Ectodermal cell (in vitro differentiated cells): Measurements from ENCODE around the gene KMT2A.
"Not testable (repeated sequence)": the region's sequence is repeated elsewhere in the genome, so short reads cannot be mapped to it uniquely, and the experiment has no call there.

Source experiments
- H3K27ac ChIP-seq: 2 replicates; pipeline ENCODE4 v1.7.0; 2013; ENCODE audit warnings: mild to moderate bottlenecking, low read depth, low read length; ENCODE audit not compliant: insufficient read depth, poor library complexity, severe bottlenecking
- H3K27me3 ChIP-seq: 2 replicates; pipeline ENCODE4 v1.7.0; 2013; ENCODE audit warnings: mild to moderate bottlenecking, low read length; ENCODE audit not compliant: insufficient read depth, control insufficient read depth, poor library complexity, severe bottlenecking
- H3K36me3 ChIP-seq: one replicate; pipeline ENCODE4 v1.7.0; 2013; ENCODE audit warnings: low read length; ENCODE audit not compliant: control insufficient read depth, insufficient read depth
- H3K4me1 ChIP-seq: one replicate; pipeline ENCODE4 v1.7.0; 2013; ENCODE audit warnings: low read length; ENCODE audit not compliant: control insufficient read depth, insufficient read depth
- H3K4me3 ChIP-seq: 2 replicates; pipeline ENCODE4 v1.7.0; 2013; ENCODE audit warnings: low read depth, low read length, control low read depth; ENCODE audit not compliant: insufficient read depth
- H3K9me3 ChIP-seq: 2 replicates; pipeline ENCODE4 v1.7.0; 2013; ENCODE audit warnings: mild to moderate bottlenecking, low read length, moderate library complexity; ENCODE audit not compliant: control insufficient read depth
- WGBS, 2 experiments: methylation state at CpG; one replicate each; pipeline ENCODE4 v1.1.7; 2013; ENCODE audit warnings: missing lambda C conversion rate in 2 of 2; 5-methylcytosine and 5-hydroxymethylcytosine counted together

The KMT2A gene

GRCh38 chr11:118547132-118547531 is 110.8 kb downstream of the KMT2A start:
- Histone ChIP-seq H3K27me3 (no peaks in the 10 kb centered on the region), H3K9me3 (no peaks in the 10 kb centered on the region)
- WGBS, 2 experiments: 96 to 97% methylated on average over 2 of the region's 2 CpGs

GRCh38 chr11:118552341-118552740 is 116.0 kb downstream of the KMT2A start:
- H3K9me3 ChIP-seq: no peaks in the 10 kb centered on the region
- H3K27ac ChIP-seq: no peak overlapping the region
- no peak overlapping the region for H3K4me3 ChIP-seq
- H3K27me3 ChIP-seq: no peaks in the 10 kb centered on the region
- 90 to 94% methylated on average over 4 of the region's 4 CpGs for WGBS, 2 experiments
- peaks cover 6% of the 10 kb centered on the region for H3K36me3 ChIP-seq
- no peaks in the 10 kb centered on the region for H3K4me1 ChIP-seq

More at GRCh38 chr11:118547132-118547531, 110.8 kb downstream of the KMT2A start:
- peaks cover 4% of the 10 kb centered on the region for H3K36me3 ChIP-seq
- no peaks in the 10 kb centered on the region for H3K4me1 ChIP-seq
- H3K4me3 ChIP-seq: no peak overlapping the region
- no peak overlapping the region for H3K27ac ChIP-seq

GRCh38 chr11:118560806-118561205 is 124.5 kb downstream of the KMT2A start:
- Histone ChIP-seq H3K4me3 (no peak overlapping the region), H3K27ac (no peak overlapping the region), H3K4me1 (no peaks in the 10 kb centered on the region), H3K9me3 (no peaks in the 10 kb centered on the region), H3K27me3 (no peaks in the 10 kb centered on the region), H3K36me3 (no peaks in the 10 kb centered on the region)
- 91 to 96% methylated on average over 4 of the region's 4 CpGs for WGBS, 2 experiments

GRCh38 chr11:118565051-118565450 is 128.8 kb downstream of the KMT2A start:
- no peak overlapping the region for H3K27ac ChIP-seq
- no peaks in the 10 kb centered on the region for H3K9me3 ChIP-seq
- H3K4me1 ChIP-seq: no peaks in the 10 kb centered on the region
- WGBS, 2 experiments: 92 to 94% methylated on average over 5 of the region's 5 CpGs
- H3K27me3 ChIP-seq: no peaks in the 10 kb centered on the region
- H3K36me3 ChIP-seq: no peaks in the 10 kb centered on the region
- no peak overlapping the region for H3K4me3 ChIP-seq

GRCh38 chr11:118569670-118570069 is 133.4 kb downstream of the KMT2A start:
- H3K27me3 ChIP-seq: no peaks in the 10 kb centered on the region
- H3K9me3 ChIP-seq: no peaks in the 10 kb centered on the region
- no peaks in the 10 kb centered on the region for H3K36me3 ChIP-seq
- H3K4me3 ChIP-seq: no peak overlapping the region
- H3K27ac ChIP-seq: no peak overlapping the region
- 87 to 89% methylated on average over 2 of the region's 2 CpGs for WGBS, 2 experiments
- no peaks in the 10 kb centered on the region for H3K4me1 ChIP-seq

- Histone ChIP-seq H3K9me3 (no peaks in the 10 kb centered on the region), H3K4me1 (no peaks in the 10 kb centered on the region), H3K27me3 (no peaks in the 10 kb centered on the region), H3K4me3 (no peak overlapping the region), H3K36me3 (no peaks in the 10 kb centered on the region), H3K27ac (no peak overlapping the region)
- 100% methylated on average over 1 of the region's 1 CpG; no CpG with 5 or more reads in 1 of the 2 experiments for WGBS, 2 experiments
These were observed 134.5 kb downstream of the KMT2A start for GRCh38 chr11:118570787-118571186.

GRCh38 chr11:118571701-118572060 is 135.4 kb downstream of the KMT2A start:
- H3K4me3 ChIP-seq: peak overlapping the region; percentile 99
- H3K27ac ChIP-seq, H3K36me3 ChIP-seq, H3K9me3 ChIP-seq, H3K27me3 ChIP-seq, H3K4me1 ChIP-seq: not testable (repeated sequence)
- 67 to 71% methylated on average over 15 of the region's 15 CpGs for WGBS, 2 experiments

- no peaks in the 10 kb centered on the region for H3K27me3 ChIP-seq
- no peaks in the 10 kb centered on the region for H3K4me1 ChIP-seq
- no peaks in the 10 kb centered on the region for H3K9me3 ChIP-seq
- WGBS, 2 experiments: 1 to 2% methylated on average over 53 to 54 of the region's 55 CpGs
- H3K4me3 ChIP-seq: peak within 1 kb of the TSS; percentile 99
- no peaks in the 10 kb centered on the region for H3K36me3 ChIP-seq
- H3K27ac ChIP-seq: peak within 1 kb of the TSS; percentile 89
These were observed 136.0 kb downstream of the KMT2A start, which contains the start of gene ARCN1 for GRCh38 chr11:118572061-118572980. TSS of gene ARCN1 (plus strand) at chr11:118572409. CDS start at chr11:118572548, 139 bp downstream.

GRCh38 chr11:118572981-118573550 is 136.8 kb downstream of the KMT2A start:
- WGBS, 2 experiments: 14 to 15% methylated on average over 10 of the region's 10 CpGs
- H3K27ac ChIP-seq: no peak overlapping the region
- no peaks in the 10 kb centered on the region for H3K27me3 ChIP-seq
- no peaks in the 10 kb centered on the region for H3K9me3 ChIP-seq
- H3K36me3 ChIP-seq: no peaks in the 10 kb centered on the region
- H3K4me1 ChIP-seq: no peaks in the 10 kb centered on the region
- peak overlapping the region; percentile 99 for H3K4me3 ChIP-seq

- Histone ChIP-seq H3K4me3 (no peak overlapping the region), H3K4me1 (no peaks in the 10 kb centered on the region), H3K9me3 (no peaks in the 10 kb centered on the region), H3K36me3 (no peaks in the 10 kb centered on the region), H3K27ac (no peak overlapping the region), H3K27me3 (no peaks in the 10 kb centered on the region)
- 91 to 97% methylated on average over 7 of the region's 7 CpGs for WGBS, 2 experiments
These were observed 138.3 kb downstream of the KMT2A start for GRCh38 chr11:118574636-118575035.
